Skin of body (tissue), 2 donors: ENCODE measurements around the gene HINT1. TPM values are rescaled to one million over a fixed set of nuclear protein-coding genes. Genes with fewer than 3 reads are reported as not detected.
"Not testable (repeated sequence)": the region's sequence is repeated elsewhere in the genome, so short reads cannot be mapped to it uniquely, and the experiment has no call there.

Experiments
- DNase-seq: peaks from one replicate; lab custom pipeline; 2025; lab: John Stamatoyannopoulos, UW
- total RNA-seq: library from RNA; depleted of rRNA; stranded (reverse); fragments of >200 nt; gene quantifications from one replicate; pipeline ENCODE4 v1.2.3, GENCODE V29; 2014

The HINT1 gene
- total RNA-seq: 129 TPM

DNA sequence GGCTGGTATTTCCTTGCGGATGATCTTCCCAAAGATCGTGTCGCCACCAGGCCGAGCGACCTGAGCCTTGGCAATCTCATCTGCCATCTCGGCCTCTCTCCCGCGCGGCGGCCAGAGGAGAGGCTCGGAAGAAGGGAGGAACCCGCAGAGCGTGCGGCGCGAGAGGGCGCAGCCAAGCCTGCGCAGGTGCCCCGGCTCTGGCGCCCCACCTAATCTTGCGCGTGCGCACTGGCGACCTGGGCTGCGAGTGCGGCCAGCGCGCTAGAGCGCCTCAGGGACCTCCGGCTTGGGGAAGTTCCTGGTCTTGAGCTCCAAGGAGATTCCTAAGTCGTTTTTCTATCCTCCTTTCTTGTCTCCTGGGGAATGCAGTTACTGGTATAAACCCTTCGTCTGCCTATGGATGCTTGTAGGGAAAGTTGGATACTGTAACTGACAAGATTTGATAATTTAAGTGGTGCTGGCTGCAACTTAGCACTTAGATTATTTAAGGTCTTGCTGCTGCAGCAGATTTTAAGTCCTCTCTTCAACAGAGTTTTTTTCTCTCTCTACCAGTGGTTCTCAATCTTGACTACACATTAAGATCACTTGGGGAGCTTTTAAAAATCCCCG lies at the start of gene HINT1:
Gene HINT1 (minus strand): TSS at position 138 of the 609 bp plus-strand sequence. CDS start 51 bp downstream, at position 87.
- peak; percentile 69 for DNase-seq

DNA sequence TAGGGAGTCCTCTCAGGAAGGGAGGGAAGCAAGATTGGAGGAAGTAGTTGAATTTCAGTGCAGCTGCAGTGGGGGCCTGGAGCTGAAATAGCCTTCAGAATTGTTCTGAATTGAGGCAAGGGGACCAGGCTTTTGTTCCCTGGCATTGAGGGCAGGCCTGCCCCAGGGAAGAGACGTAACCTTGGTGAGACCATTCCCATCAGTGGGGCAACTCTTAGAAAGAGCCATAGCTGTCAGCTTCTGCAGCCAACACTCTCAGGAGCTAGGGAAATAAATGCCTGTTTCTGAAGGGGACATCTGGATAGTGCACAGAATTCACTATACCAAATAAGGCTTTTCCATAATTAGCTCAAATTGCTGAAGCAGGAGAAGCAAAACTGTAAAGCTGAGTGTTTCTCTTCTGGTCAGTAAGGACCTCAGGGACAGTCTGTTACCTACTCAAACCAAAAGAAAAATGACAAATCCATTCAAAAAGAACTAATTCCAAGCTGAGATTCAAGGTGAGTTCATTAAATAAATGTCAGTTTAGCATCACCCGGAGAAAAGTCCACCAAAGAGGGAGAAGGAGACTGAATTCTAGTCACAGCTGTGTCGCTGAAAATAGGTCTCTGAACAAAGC lies 49.7 kb upstream of the HINT1 start:
- no peak for DNase-seq

- no peak for DNase-seq
Measured at GRCh38 chr5:131212471-131213021, 47.5 kb upstream of the HINT1 start.

DNA sequence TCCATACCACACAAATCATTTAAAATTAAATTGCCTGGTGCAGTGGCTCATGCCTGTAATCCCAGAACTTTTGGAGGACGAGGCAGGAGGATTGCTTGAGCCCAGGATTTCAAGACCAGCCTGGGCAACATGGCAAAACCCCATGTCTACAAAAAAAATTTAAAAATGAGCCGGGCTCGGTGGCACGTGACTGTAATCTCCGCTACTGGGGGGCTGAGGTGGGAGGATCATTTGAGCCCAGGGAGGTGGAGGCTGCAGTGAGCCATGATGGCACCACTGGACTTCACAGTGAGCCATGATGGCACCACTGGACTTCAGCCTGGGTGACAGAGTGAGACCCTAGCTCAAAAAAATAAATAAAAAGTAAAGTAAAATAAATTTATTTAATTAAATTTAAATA lies 46.6 kb upstream of the HINT1 start:
- no peak for DNase-seq

DNA sequence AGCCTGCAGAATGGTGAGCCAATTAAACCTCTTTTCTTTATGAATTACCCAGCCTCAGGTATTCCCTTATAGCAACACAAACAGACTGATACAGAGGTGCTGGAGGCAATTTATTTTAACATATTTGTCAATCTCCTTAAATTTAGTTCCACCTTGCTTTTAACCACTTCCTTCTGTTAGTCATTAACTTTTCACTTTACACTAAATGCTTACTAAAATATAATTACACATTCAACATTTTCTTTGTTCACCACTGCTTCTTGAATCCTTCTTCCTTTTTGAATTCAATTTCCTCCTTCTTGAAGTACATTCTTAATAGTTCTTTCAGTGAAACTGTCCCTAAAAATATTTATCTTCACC lies 45.1 kb upstream of the HINT1 start:
- no peak for DNase-seq

- DNase-seq: no peak
Measured at GRCh38 chr5:131209506-131210150, 44.6 kb upstream of the HINT1 start.

GRCh38 chr5:131209175-131209505 lies 44.1 kb upstream of the HINT1 start:
- no peak for DNase-seq

- no peak for DNase-seq
Measured at GRCh38 chr5:131206772-131207171, 41.7 kb upstream of the HINT1 start.

GRCh38 chr5:131206061-131206460 lies 41.0 kb upstream of the HINT1 start:
- DNase-seq: no peak

GRCh38 chr5:131204964-131205363 lies 39.9 kb upstream of the HINT1 start:
- DNase-seq: no peak

GRCh38 chr5:131200560-131200959 lies 35.5 kb upstream of the HINT1 start:
- no peak for DNase-seq

DNA sequence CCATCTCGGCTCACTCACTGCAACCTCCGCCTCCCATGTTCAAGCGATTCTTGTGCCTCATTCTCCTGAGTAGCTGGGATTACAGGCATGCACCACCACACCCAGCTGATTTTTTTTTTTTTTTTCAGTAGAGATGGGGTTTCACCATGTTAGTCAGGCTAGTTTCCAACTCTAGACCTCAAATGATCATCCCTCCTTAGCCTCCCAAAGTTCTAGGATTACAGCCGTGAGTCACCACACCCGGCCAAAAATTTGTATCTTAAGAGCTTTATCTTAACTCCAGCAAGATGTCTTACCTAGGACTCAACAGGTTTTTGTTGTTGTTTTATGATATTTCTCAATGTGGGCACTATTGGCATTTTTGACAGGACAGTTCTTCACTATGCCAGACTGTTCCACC lies 33.6 kb upstream of the HINT1 start:
- no peak for DNase-seq

- DNase-seq: no peak
Measured at GRCh38 chr5:131196331-131196730, 31.3 kb upstream of the HINT1 start.

DNA sequence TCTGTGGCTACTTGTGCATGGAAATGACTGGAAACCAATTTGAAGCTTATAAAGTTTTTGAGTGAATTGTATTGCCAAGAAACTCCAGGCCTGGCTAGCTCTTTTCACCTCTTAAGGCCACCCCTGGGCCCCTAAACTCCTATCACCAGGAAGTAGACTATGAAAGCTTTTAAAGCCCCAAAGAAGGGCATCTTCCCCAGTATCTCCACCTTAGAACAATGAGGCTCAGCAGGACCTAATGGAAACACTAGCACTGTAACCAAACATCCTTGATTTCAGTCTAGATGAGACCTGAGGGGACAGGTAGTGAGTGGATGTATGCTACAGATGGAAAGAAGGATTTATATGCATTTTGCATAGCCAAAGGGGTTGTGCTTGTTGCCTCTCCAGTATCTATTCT lies 30.6 kb upstream of the HINT1 start:
- no peak for DNase-seq

DNA sequence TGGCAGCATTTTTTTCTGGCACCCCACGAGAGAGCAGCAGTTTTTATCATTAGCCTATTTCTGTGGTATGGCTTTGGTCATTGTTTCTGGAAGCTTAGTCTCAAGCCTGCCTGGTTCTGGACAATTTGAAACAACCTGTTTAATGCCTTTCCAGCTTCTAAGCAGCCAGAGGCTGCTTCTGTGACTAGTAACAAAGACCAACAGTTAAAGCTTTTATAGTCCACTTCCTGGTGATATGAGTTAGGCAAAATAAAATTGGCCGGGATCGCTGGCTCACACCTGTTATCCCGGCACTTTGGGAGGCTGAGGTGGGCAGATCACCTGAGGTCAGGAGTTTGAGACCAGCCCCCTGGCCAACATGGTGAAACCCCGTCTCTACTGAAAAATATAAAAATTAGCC lies 29.7 kb upstream of the HINT1 start:
- no peak for DNase-seq

DNA sequence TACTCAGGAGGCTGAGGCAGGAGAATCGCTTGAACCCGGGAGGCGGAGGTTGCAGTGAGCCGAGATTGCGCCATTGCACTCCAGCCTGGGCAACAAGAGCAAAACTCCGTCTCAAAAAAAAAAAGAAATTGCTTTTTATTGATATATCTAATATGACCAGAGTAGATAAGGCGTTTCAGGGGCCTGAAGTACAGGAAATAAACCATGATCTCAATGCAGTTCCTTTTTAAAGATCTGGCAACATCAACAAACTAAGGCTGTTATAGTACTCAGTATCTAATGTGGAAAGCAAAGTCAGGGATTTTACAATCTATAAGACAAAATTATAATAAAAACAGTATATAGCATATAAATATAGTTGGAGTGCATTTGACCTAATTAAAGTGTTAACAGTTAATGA lies 28.8 kb upstream of the HINT1 start:
- DNase-seq: not testable (repeated sequence)

- DNase-seq: no peak
Measured at GRCh38 chr5:131193106-131193505, 28.1 kb upstream of the HINT1 start.

- no peak for DNase-seq
Measured at GRCh38 chr5:131186561-131187256, 21.7 kb upstream of the HINT1 start.

DNA sequence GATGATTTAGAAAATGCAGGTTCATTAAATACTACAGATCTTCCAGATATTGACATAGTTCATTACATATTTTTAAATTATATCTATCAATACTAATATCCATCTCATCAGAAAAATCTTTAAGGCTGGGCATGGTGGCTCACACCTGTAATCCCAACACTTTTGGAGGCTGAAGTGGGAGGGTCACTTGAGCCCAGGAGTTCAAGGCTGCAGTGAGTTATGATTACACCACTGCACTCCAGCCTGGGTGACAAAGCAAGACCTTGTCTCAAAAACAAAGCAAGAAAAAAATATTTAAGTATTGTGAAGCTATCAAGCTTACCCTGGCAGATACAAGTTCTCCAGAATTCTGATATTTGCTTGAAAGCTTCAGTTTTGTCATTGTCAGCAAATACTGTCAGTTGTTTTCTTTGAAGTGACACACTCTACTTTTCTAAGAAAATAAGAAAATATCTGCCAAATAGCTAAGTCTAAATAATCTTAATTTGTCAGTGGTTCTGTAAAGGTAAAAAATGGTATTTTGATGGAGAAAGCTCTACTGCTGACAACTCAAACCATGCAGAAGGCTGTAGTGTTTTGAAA lies 20.6 kb upstream of the HINT1 start:
- DNase-seq: no peak

DNA sequence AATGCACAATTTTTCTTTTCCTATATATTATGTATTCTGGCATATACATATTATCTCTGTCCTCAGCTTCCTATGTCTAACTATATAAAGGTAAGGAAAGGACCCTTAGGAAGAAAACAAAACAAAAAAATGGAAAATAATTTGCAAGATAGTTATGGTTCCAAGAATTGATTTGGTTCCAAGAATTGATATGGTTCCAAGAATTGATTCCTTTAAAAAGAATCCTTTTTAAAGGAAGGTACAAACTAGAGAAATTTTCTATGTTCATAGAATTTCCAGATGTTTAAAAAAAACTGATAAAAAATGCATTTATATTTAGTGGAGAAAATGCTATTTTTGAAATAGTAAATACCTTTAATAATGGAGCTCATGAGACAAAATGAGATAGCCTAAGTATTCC lies 17.8 kb upstream of the HINT1 start:
- no peak for DNase-seq

DNA sequence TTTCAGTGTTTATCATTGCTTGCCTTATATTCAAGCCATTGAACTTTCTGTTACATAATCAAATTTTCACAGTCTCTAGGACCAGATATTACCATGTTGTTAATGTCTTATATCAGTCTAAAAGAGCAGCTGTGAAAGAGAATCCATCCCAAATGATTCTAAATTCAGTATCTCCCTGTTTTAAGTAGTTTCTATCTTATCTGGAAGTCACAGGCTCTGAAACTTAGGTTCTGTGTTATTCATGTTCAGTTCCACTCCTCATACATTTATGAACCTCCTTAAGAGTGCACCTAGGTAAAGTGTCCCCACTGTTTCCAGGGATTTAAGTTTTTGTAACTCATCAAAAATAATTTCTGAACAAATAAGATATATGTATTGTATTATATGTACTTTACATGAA lies 15.4 kb upstream of the HINT1 start:
- DNase-seq: no peak

- DNase-seq: no peak
Measured at GRCh38 chr5:131171276-131171810, 6.3 kb upstream of the HINT1 start.
